Caco-2 (cell line): Measurements from ENCODE around the gene SLC25A2. TPM values are rescaled to one million over a fixed set of nuclear protein-coding genes. Genes with fewer than 3 reads are reported as not detected.
"Not testable (repeated sequence)": the region's sequence is repeated elsewhere in the genome, so short reads cannot be mapped to it uniquely, and the experiment has no call there.

Experiments used
- BruUV-seq: library from RNA; stranded (reverse); fragments of 400-500 nt; replicated peaks from 2 replicates; lab custom pipeline; 2021; lab: Mats Ljungman, UMichigan
- CTCF ChIA-PET: fragments of 300-600 bp; sonication (Branson Sonifier 250); formaldehyde crosslinking; loops from one replicate; lab custom pipeline; 2022; ENCODE audit warnings: antibody characterized with exemption; lab: Charles Lee
- POLR2A ChIA-PET: fragments of 300-600 bp; sonication (Branson Sonifier 250); formaldehyde crosslinking; loops from one replicate; lab custom pipeline; 2022; ENCODE audit warnings: antibody characterized with exemption; lab: Charles Lee
- DNase-seq, 2 experiments: peaks; one replicate each; pipeline versions ENCODE4 v3.0.0 to v3.0.0-alpha.2; 2020 to 2022
- H3K27me3 ChIP-seq: replicated peaks from 2 replicates; pipeline ENCODE4 v1.6.0; 2011; ENCODE audit warnings: low read length; ENCODE audit not compliant: control insufficient read depth, insufficient read depth
- H3K36me3 ChIP-seq: 2 replicates; pipeline ENCODE4 v1.5.1; 2011; ENCODE audit warnings: low read length; ENCODE audit not compliant: control insufficient read depth, insufficient read depth
- H3K4me1 ChIP-seq: fragments of 250-450 bp; sonication (Bioruptor Pico); 2 replicates; pipeline ENCODE4 v1.5.1; 2020; ENCODE audit warnings: mild to moderate bottlenecking
- H3K4me3 ChIP-seq: 2 replicates; pipeline ENCODE4 v1.5.1; 2011; ENCODE audit warnings: low read depth, mild to moderate bottlenecking, control low read depth, low read length
- H3K9me3 ChIP-seq: fragments of 250-450 bp; sonication (Bioruptor Pico); 2 replicates; pipeline ENCODE4 v1.5.1; 2020; ENCODE audit warnings: mild to moderate bottlenecking, moderate library complexity
- H3K27ac Mint-ChIP-seq: one replicate; pipeline ENCODE4 v1.8.0; 2022; ENCODE audit warnings: mixed read lengths; ENCODE audit not compliant: unreplicated experiment
- H3K27me3 Mint-ChIP-seq: one replicate; pipeline ENCODE4 v1.8.0; 2022; ENCODE audit warnings: mixed read lengths; ENCODE audit not compliant: insufficient read depth, unreplicated experiment
- H3K36me3 Mint-ChIP-seq: one replicate; pipeline ENCODE4 v1.8.0; 2022; ENCODE audit warnings: mild to moderate bottlenecking, mixed read lengths; ENCODE audit not compliant: insufficient read depth, unreplicated experiment
- H3K4me1 Mint-ChIP-seq: one replicate; pipeline ENCODE4 v1.8.0; 2022; ENCODE audit warnings: low read depth, mixed read lengths; ENCODE audit not compliant: unreplicated experiment
- H3K4me3 Mint-ChIP-seq: one replicate; pipeline ENCODE4 v1.8.0; 2022; ENCODE audit warnings: mild to moderate bottlenecking, moderate library complexity, mixed read lengths; ENCODE audit not compliant: unreplicated experiment
- H3K9me3 Mint-ChIP-seq: one replicate; pipeline ENCODE4 v1.8.0; 2022; ENCODE audit warnings: mixed read lengths; ENCODE audit not compliant: unreplicated experiment
- intact Hi-C: fragments of 100-400 bp; cut with micrococcal nuclease; formaldehyde crosslinking; loops from one replicate; pipeline ENCODE4 v1.10.0; 2022; ENCODE audit not compliant: unreplicated experiment
- total RNA-seq: library from RNA; stranded (reverse); gene quantifications from 2 replicates; pipeline ENCODE4 v1.2.3, GENCODE V29; 2022
- TF ChIP-seq, protein P1 (sequence below), 2 experiments: fragments of 200-600 bp in 1 of 2; IDR thresholded peaks; 1 replicate in 1 of 2; 2 replicates in 1 of 2; pipeline versions ENCODE4 v1.5.1 to v1.8.0; 2011 to 2022; ENCODE audit warnings: antibody characterized with exemption in 1 of 2, control low read depth in 1 of 2, inconsistent platforms in 1 of 2, low read depth in 1 of 2, low read length in 1 of 2, mild to moderate bottlenecking in 1 of 2, moderate library complexity in 1 of 2; ENCODE audit not compliant: insufficient read depth in 1 of 2, severe bottlenecking in 1 of 2, unreplicated experiment in 1 of 2

Gene SLC25A2
- total RNA-seq, 1 experiment from 2014 or later, result 0.64 TPM

DNA sequence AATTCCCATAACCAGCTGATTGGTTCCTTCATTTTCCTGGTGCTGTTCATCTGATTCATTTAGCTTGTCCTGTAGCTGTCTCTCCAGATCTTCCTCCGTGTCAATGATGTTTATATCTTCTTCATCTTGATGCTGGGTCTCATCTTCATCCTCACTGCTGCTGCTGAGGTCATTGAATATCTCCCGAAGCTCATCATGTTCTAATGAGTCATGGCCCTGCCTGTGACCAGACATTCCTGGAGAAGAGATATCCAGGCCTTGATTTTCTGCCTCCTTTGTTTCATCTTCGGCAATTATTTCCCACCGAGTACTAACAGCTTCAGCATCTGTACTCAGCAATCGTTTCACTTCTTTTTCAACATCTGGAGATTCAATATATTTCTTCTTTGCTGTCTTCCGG is 15.4 kb upstream of the SLC25A2 start:
- peak overlapping the region; percentile 100 for H3K27ac Mint-ChIP-seq
- POLR2A ChIA-PET, result no interaction called here

DNA sequence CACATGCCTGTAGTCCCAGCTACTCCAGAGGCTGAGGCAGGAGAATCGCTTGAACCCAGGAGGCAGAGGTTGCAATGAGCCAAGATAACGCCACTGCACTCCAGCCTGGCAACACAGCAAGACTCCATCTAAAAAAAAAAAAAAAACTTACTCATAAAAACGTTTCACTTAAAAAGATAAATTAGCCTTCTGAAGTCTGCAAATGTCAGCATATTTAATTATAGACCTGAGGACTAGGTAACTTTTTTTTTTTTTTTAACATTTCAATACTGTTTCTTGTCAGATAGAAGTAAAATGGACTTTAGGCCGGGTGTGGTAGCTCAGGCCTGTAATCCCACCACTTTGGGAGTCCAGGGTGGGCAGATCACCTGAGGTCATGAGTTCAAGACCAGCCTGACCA is 13.1 kb upstream of the SLC25A2 start:
- CTCF ChIA-PET, POLR2A ChIA-PET, DNase-seq, H3K27me3 Mint-ChIP-seq, H3K4me1 ChIP-seq, intact Hi-C loops, H3K27me3 ChIP-seq, H3K4me3 ChIP-seq, H3K4me1 Mint-ChIP-seq, H3K36me3 ChIP-seq, H3K4me3 Mint-ChIP-seq, H3K27ac Mint-ChIP-seq, BruUV-seq: not testable (repeated sequence)
- peaks cover 39% of the 10 kb centered on the region for H3K9me3 Mint-ChIP-seq
- peaks cover 67% of the 10 kb centered on the region for H3K36me3 Mint-ChIP-seq
- H3K9me3 ChIP-seq, result peaks cover 22% of the 10 kb centered on the region

More for the DNA sequence above, 15.4 kb upstream of the SLC25A2 start:
- Mint-ChIP-seq H3K9me3 (peaks cover 37% of the 10 kb centered on the region), H3K27me3 (no peaks in the 10 kb centered on the region), H3K4me1 (peaks cover 6% of the 10 kb centered on the region), H3K36me3 (peaks cover 61% of the 10 kb centered on the region), H3K4me3 (peak overlapping the region; percentile 96)
- intact Hi-C loops, result no loop called here
- peaks cover 22% of the 10 kb centered on the region for H3K9me3 ChIP-seq
- peaks cover 5% of the 10 kb centered on the region; the same call in 1 of the 2 replicates for H3K4me1 ChIP-seq
- DNase-seq, result no peak
- no peaks in the 10 kb centered on the region for H3K27me3 ChIP-seq
- CTCF ChIA-PET, result interaction anchor here (0.7 kb wide), 1 partner anchor 283 kb away, joined by 3 read pairs; no protein-coding TSS in a partner anchor
- H3K4me3 ChIP-seq, result no peak overlapping the region
- peaks cover 6% of the 10 kb centered on the region; the same call in 1 of the 2 replicates for H3K36me3 ChIP-seq
- TF ChIP-seq, protein P1, sequence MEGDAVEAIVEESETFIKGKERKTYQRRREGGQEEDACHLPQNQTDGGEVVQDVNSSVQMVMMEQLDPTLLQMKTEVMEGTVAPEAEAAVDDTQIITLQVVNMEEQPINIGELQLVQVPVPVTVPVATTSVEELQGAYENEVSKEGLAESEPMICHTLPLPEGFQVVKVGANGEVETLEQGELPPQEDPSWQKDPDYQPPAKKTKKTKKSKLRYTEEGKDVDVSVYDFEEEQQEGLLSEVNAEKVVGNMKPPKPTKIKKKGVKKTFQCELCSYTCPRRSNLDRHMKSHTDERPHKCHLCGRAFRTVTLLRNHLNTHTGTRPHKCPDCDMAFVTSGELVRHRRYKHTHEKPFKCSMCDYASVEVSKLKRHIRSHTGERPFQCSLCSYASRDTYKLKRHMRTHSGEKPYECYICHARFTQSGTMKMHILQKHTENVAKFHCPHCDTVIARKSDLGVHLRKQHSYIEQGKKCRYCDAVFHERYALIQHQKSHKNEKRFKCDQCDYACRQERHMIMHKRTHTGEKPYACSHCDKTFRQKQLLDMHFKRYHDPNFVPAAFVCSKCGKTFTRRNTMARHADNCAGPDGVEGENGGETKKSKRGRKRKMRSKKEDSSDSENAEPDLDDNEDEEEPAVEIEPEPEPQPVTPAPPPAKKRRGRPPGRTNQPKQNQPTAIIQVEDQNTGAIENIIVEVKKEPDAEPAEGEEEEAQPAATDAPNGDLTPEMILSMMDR (IDR thresholded peaks at IDR 0.05; ENCODE audit: insufficient read depth in 1 of 2, low read depth in 1 of 2, low read length in 1 of 2, severe bottlenecking in 1 of 2, unreplicated experiment in 1 of 2), result no peak
- BruUV-seq, result no TSS peak

DNA sequence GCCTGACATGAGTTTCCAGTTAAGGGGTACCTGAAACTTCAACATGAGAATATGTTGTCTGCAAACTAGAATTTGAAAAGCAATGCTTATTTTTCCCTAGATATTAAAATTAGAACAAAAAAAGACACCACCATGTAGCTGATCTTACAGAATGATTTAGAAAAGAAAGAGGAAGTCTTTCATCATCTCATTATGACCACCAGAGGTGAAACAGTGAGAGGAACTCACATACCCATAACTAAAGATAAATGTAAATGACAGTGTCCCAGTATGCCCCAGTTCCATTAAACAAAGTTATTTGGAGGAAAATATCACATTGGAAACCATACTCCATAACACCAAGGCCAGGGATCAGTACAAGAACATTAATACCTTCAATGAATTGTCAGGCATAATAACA is 9.9 kb upstream of the SLC25A2 start:
- CTCF ChIA-PET, result no interaction called here
- Mint-ChIP-seq H3K9me3 (peaks cover 33% of the 10 kb centered on the region), H3K27ac (no peak overlapping the region)

More for the DNA sequence above, 9.9 kb upstream of the SLC25A2 start:
- Mint-ChIP-seq H3K27me3 (no peaks in the 10 kb centered on the region), H3K36me3 (peaks cover 50% of the 10 kb centered on the region), H3K4me3 (no peak overlapping the region), H3K4me1 (no peaks in the 10 kb centered on the region)
- TF ChIP-seq, protein P1 (IDR thresholded peaks at IDR 0.05; ENCODE audit: insufficient read depth in 1 of 2, low read depth in 1 of 2, low read length in 1 of 2, severe bottlenecking in 1 of 2, unreplicated experiment in 1 of 2), result no peak
- Histone ChIP-seq H3K36me3 (no peaks in the 10 kb centered on the region), H3K4me3 (no peak overlapping the region), H3K27me3 (no peaks in the 10 kb centered on the region), H3K4me1 (no peaks in the 10 kb centered on the region), H3K9me3 (peaks cover 10% of the 10 kb centered on the region)
- no peak for DNase-seq
- no TSS peak for BruUV-seq
- POLR2A ChIA-PET, result no interaction called here
- intact Hi-C loops, result no loop called here
